Ishikawa (cell line): ENCODE data around the gene CDADC1.

Experiments
- CEBPB ChIP-seq: IDR thresholded peaks from 2 replicates; pipeline ENCODE4 v1.6.1; 2012
- CREB1 ChIP-seq: IDR thresholded peaks from 2 replicates; pipeline ENCODE4 v1.6.1; 2012; ENCODE audit warnings: low read depth
- EGR1 ChIP-seq: IDR thresholded peaks from 2 replicates; pipeline ENCODE4 v1.6.1; 2012
- EP300 ChIP-seq: IDR thresholded peaks from 2 replicates; pipeline ENCODE4 v1.6.1; 2012; ENCODE audit warnings: borderline replicate concordance
- FOXM1 ChIP-seq: IDR thresholded peaks from 2 replicates; pipeline ENCODE4 v1.6.1; 2012; ENCODE audit warnings: low read depth, borderline replicate concordance
- NFIC ChIP-seq: IDR thresholded peaks from 2 replicates; pipeline ENCODE4 v1.6.1; 2012
- RAD21 ChIP-seq: IDR thresholded peaks from 2 replicates; pipeline ENCODE4 v1.6.1; 2012; ENCODE audit warnings: low read depth
- TAF1 ChIP-seq: IDR thresholded peaks from 2 replicates; pipeline ENCODE4 v1.6.1; 2012; ENCODE audit warnings: low read depth, mild to moderate bottlenecking
- TCF12 ChIP-seq: IDR thresholded peaks from 2 replicates; pipeline ENCODE4 v1.6.1; 2012; ENCODE audit warnings: low read depth
- TEAD4 ChIP-seq: IDR thresholded peaks from 2 replicates; pipeline ENCODE4 v1.6.1; 2012
- YY1 ChIP-seq: IDR thresholded peaks from 2 replicates; pipeline ENCODE4 v1.6.1; 2012; ENCODE audit warnings: low read depth
- ZBTB7A ChIP-seq: IDR thresholded peaks from 2 replicates; pipeline ENCODE4 v1.6.1; 2012; ENCODE audit warnings: low read depth
- TF ChIP-seq, protein P1 (sequence below): IDR thresholded peaks from 2 replicates; pipeline ENCODE4 v1.6.1; 2012
- TF ChIP-seq, protein P2 (sequence below): IDR thresholded peaks from 2 replicates; pipeline ENCODE4 v1.6.1; 2012
- TF ChIP-seq, protein P3 (sequence below): IDR thresholded peaks from 2 replicates; pipeline ENCODE4 v1.6.1; 2012; ENCODE audit warnings: low read depth, mild to moderate bottlenecking

CDADC1 gene

DNA sequence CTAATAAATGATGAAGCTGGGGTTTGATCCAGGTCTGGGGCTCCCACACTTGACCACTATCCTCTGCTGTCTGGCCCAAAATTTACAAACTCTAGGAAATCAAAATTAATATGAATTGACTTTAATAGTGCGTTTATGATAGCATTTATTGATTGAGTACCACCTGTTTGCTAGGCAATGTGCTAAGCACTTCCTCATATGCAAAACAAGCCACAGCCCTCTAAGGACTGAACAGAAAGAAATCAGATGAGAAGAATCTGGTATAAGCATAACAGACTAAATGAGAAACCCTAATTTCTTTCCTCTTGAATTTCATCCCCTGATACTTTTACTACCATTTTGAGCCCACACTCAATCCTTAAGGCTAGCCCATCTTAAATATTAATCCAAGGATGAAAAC lies 34.2 kb upstream of the CDADC1 start:
- no peak for TF ChIP-seq TAF1
- no peak for TF ChIP-seq TEAD4
- TF ChIP-seq CREB1, result no peak
- TF ChIP-seq NFIC, result no peak
- TF ChIP-seq, protein P1, sequence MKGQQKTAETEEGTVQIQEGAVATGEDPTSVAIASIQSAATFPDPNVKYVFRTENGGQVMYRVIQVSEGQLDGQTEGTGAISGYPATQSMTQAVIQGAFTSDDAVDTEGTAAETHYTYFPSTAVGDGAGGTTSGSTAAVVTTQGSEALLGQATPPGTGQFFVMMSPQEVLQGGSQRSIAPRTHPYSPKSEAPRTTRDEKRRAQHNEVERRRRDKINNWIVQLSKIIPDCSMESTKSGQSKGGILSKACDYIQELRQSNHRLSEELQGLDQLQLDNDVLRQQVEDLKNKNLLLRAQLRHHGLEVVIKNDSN, result no peak
- TF ChIP-seq, protein P2, sequence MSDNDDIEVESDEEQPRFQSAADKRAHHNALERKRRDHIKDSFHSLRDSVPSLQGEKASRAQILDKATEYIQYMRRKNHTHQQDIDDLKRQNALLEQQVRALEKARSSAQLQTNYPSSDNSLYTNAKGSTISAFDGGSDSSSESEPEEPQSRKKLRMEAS, result no peak
- no peak for TF ChIP-seq EGR1
- no peak for TF ChIP-seq CEBPB
- no peak for TF ChIP-seq ZBTB7A

DNA sequence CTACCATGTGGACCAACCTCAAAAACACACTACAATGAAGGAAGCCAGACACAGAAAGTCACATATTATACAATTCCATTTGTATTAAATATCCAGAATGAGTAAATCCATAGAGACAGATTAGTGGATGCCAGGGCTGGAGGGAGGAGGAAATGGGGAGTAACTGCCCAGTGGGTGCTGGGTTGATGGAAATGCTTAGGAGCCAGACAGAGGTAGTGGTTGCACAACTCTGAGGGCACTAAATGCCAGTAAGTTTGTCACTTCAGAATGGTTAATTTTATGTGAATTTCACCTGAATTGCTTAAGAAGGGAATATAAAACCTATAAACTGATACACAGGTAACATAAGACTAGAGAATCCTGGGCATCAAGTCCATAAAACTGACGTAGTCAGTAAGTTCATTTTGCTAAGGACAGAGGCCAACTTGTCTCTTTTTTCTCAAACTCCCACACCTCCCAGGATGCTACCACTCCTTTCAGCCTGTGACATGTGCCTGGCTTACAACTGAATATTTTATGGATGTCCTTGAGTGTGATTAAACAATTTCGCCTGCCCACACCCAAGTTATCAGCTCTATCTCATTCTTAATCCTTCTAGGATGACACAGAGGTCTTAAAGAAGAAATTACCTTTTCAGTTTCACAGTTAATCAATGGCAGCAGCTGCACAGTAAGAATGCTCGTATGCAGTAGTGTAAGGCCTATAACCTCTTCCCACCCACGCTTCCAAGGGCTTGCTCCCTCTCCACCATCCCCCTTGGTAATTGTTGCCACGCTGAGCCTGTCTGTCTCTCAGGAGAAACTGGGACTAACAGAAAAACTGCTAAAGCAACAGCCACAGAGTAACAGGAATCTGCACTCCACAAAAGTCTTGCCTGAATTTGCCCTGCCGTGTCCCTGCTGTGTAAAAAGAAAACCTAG lies 33.5 kb upstream of the CDADC1 start:
- TF ChIP-seq, protein P3, sequence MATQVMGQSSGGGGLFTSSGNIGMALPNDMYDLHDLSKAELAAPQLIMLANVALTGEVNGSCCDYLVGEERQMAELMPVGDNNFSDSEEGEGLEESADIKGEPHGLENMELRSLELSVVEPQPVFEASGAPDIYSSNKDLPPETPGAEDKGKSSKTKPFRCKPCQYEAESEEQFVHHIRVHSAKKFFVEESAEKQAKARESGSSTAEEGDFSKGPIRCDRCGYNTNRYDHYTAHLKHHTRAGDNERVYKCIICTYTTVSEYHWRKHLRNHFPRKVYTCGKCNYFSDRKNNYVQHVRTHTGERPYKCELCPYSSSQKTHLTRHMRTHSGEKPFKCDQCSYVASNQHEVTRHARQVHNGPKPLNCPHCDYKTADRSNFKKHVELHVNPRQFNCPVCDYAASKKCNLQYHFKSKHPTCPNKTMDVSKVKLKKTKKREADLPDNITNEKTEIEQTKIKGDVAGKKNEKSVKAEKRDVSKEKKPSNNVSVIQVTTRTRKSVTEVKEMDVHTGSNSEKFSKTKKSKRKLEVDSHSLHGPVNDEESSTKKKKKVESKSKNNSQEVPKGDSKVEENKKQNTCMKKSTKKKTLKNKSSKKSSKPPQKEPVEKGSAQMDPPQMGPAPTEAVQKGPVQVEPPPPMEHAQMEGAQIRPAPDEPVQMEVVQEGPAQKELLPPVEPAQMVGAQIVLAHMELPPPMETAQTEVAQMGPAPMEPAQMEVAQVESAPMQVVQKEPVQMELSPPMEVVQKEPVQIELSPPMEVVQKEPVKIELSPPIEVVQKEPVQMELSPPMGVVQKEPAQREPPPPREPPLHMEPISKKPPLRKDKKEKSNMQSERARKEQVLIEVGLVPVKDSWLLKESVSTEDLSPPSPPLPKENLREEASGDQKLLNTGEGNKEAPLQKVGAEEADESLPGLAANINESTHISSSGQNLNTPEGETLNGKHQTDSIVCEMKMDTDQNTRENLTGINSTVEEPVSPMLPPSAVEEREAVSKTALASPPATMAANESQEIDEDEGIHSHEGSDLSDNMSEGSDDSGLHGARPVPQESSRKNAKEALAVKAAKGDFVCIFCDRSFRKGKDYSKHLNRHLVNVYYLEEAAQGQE, result no peak
- TF ChIP-seq TAF1 (no peak), EP300 (no peak), YY1 (no peak), TEAD4 (no peak), TCF12 (no peak), NFIC (no peak), ZBTB7A (no peak), CREB1 (no peak), RAD21 (no peak), CEBPB (no peak), EGR1 (no peak), FOXM1 (no peak)
- TF ChIP-seq, protein P2, result no peak
- TF ChIP-seq, protein P1, result no peak

DNA sequence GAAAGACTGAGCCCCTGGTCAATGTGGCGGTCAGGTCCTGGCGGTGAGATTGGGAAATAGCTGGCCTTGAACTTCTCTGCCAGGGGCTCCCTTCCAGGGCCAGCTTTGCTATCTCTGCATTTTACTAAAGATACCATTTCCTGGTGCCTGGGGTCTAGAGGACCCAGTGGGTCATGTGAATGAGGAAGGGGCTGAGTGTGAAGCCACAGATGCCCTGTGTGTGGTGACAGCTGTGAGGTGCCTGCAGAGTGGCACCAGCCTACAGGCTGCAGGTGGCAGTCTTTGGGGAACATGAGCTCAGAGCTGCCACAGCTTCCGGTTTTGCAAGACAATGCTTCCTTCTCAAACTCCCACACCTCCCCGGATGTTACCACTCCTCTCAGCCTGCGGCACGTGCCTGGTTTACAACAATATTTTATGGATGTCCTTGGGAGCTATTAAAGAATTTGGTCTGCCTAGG lies 32.8 kb upstream of the CDADC1 start:
- TF ChIP-seq TAF1 (no peak), CREB1 (no peak), RAD21 (0 out of 2 replicates have a peak, but pooled peaks have one; percentile 5), NFIC (no peak), EP300 (no peak), FOXM1 (no peak), TCF12 (no peak), CEBPB (no peak), TEAD4 (no peak)
- TF ChIP-seq, protein P3, result no peak
- TF ChIP-seq, protein P1, result 0 out of 2 replicates have a peak, but pooled peaks have one; percentile 36
- TF ChIP-seq, protein P2, result peak; percentile 66

DNA sequence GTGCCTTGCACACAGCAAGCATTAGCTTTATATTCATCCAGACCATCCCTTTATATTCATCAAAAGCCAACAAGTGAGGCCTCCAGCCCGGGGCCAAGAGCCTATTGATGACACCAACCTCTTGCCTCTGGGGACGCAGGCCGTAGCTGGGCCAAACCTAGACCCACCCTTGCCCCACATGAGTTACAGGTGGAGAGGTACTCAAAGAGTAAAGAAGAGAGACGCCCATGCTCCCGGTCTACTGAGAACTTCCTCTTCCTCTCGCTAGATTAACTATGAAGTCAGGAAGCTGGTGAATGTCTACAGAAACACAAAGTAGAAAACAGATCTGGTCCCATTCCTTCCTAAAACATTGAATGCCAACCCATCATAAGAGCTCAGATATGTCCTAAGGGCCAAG lies 31.4 kb upstream of the CDADC1 start:
- TF ChIP-seq CREB1 (no peak), CEBPB (no peak), TCF12 (no peak), EP300 (no peak), RAD21 (no peak), ZBTB7A (no peak), EGR1 (no peak), YY1 (no peak), TAF1 (no peak)
- TF ChIP-seq, protein P3, result no peak
- TF ChIP-seq, protein P2, result no peak
